ENCODE results near the gene TM4SF5. TPM values are rescaled to one million over a fixed set of nuclear protein-coding genes. Genes with fewer than 3 reads are reported as not detected.
A peak's percentile ranks its signal among the peaks of the same experiment; 100 is the strongest.

TM4SF5 gene
- polyA plus RNA-seq, 3 donors = not detected

DNA sequence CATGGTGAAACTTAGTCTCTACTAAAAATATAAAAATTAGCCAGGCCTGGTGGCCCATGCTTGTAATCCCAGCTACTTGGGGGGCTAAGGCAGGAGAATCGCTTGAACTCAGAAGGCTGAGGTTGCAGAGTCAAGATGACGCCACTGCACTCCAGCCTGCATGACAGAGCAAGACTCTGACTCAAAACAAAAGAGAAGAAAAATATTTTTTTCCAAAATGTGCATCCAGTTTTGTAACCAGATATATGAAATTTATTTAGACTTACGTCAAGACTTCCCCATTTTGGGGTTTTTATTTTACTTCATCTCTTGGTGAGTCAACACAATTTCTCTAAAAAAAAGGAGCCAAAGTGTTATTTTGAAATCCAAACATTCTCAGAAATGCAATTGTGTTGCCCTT is 5.5 kb upstream of the TM4SF5 start:
- no peaks in the 10 kb centered on the region for H4K20me1 ChIP-seq (ENCODE audit: insufficient read depth, low read length)
- Mint-ChIP-seq H3K36me3 (peaks cover 0 to 4% of the 10 kb centered on the region in 2 donors), H3K27me3 (ENCODE audit: low read depth in 3 of 3) (peaks cover 0 to 8% (median 2%) of the 10 kb centered on the region in 3 donors), H3K4me3 (peak overlapping the region in 1 of 2 donors; percentile 51), H3K27ac (peak overlapping the region; percentile 98 to 99 (median 99)), H3K4me1 (peaks cover 58% of the 10 kb centered on the region), H3K9me3 (peaks cover 0 to 4% (median 0%) of the 10 kb centered on the region in 7 donors)
- TF ChIP-seq, protein P1, sequence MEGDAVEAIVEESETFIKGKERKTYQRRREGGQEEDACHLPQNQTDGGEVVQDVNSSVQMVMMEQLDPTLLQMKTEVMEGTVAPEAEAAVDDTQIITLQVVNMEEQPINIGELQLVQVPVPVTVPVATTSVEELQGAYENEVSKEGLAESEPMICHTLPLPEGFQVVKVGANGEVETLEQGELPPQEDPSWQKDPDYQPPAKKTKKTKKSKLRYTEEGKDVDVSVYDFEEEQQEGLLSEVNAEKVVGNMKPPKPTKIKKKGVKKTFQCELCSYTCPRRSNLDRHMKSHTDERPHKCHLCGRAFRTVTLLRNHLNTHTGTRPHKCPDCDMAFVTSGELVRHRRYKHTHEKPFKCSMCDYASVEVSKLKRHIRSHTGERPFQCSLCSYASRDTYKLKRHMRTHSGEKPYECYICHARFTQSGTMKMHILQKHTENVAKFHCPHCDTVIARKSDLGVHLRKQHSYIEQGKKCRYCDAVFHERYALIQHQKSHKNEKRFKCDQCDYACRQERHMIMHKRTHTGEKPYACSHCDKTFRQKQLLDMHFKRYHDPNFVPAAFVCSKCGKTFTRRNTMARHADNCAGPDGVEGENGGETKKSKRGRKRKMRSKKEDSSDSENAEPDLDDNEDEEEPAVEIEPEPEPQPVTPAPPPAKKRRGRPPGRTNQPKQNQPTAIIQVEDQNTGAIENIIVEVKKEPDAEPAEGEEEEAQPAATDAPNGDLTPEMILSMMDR (IDR thresholded peaks at IDR 0.05) = no peak
- no peaks in the 10 kb centered on the region for H3K79me2 ChIP-seq (ENCODE audit: insufficient read depth, low read length)
- H3K4me1 ChIP-seq (ENCODE audit: control insufficient read depth in 1 of 2, insufficient read depth in 2 of 2, low read length in 2 of 2) = peaks cover 73 to 81% of the 10 kb centered on the region in 2 donors
- no peak overlapping the region for H3K4me3 ChIP-seq (replicated peaks in 1 of 3; ENCODE audit: low read depth in 2 of 3, low read length in 3 of 3)
- H3K27ac ChIP-seq (ENCODE audit: low read depth in 1 of 2, low read length in 2 of 2) = peak overlapping the region; percentile 98
- no peak overlapping the region for H2AFZ ChIP-seq (ENCODE audit: insufficient read depth, low read depth, low read length, poor library complexity, severe bottlenecking)
- intact Hi-C loops (cut with micrococcal nuclease) = loop anchor here (1.0 to 5.0 kb wide), 3 partner anchors 30 to 181 kb away; partner anchors contain the start of genes MED11 (in 1 of the 2) and PFN1 (in 1 of the 2)
- DNase-seq = peak; percentile 88 to 96 (median 94)
- peak overlapping the region; percentile 66 for H3K9ac ChIP-seq (ENCODE audit: insufficient read depth, low read length, poor library complexity, severe bottlenecking)
- H3K9me3 ChIP-seq (replicated peaks in 1 of 2; ENCODE audit: control insufficient read depth in 1 of 2, insufficient read depth in 1 of 2, low read length in 2 of 2) = no peaks in the 10 kb centered on the region
- H3K36me3 ChIP-seq (replicated peaks in 1 of 2; ENCODE audit: control insufficient read depth in 1 of 2, insufficient read depth in 2 of 2, low read length in 2 of 2) = no peaks in the 10 kb centered on the region
- H3K4me2 ChIP-seq (replicated peaks; ENCODE audit: extremely low read depth, low read length, poor library complexity, severe bottlenecking) = peak overlapping the region; percentile 44
- no CpG with 5 or more reads among the region's 3 CpGs for WGBS (ENCODE audit: insufficient coverage)
- no peaks in the 10 kb centered on the region for H3K27me3 ChIP-seq (ENCODE audit: control insufficient read depth in 2 of 2, insufficient read depth in 2 of 2, low read length in 2 of 2)

DNA sequence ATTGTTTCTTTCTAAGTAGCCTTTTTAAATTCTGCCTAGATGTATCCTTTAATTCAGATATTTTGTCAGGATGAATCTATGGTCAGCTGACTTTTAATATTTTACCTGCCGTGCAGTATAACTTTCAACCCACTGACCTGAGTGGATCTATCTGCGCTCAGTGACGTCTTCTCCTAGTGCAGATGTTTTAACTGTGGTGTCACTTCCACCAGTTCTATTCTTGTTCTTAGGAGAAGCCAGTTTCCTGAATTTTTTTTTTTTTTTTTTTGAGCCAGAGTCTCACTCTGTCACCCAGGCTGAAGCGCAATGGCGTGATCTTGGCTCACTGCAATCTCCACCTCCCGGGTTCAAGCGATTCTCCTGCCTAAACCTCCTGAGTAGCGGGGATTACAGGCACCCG is 5.0 kb upstream of the TM4SF5 start:
- Mint-ChIP-seq H3K27ac (peak overlapping the region; percentile 98 to 99 (median 99)), H3K4me1 (peaks cover 62% of the 10 kb centered on the region), H3K9me3 (peaks cover 0 to 4% (median 0%) of the 10 kb centered on the region in 7 donors), H3K36me3 (peaks cover 0 to 5% of the 10 kb centered on the region in 2 donors), H3K4me3 (peak overlapping the region in 1 of 2 donors; percentile 51), H3K27me3 (ENCODE audit: low read depth in 3 of 3) (peaks cover 2 to 8% (median 2%) of the 10 kb centered on the region in 3 donors)
- no peak overlapping the region for H2AFZ ChIP-seq (ENCODE audit: insufficient read depth, low read depth, low read length, poor library complexity, severe bottlenecking)
- no CpG with 5 or more reads among the region's 9 CpGs for WGBS (ENCODE audit: insufficient coverage)
- peak overlapping the region; percentile 66 for H3K9ac ChIP-seq (ENCODE audit: insufficient read depth, low read length, poor library complexity, severe bottlenecking)
- no peaks in the 10 kb centered on the region for H3K9me3 ChIP-seq (replicated peaks in 1 of 2; ENCODE audit: control insufficient read depth in 1 of 2, insufficient read depth in 1 of 2, low read length in 2 of 2)
- H3K4me2 ChIP-seq (replicated peaks; ENCODE audit: extremely low read depth, low read length, poor library complexity, severe bottlenecking) = peak overlapping the region; percentile 44
- peak; percentile 70 to 80 (median 76) for DNase-seq
- no peaks in the 10 kb centered on the region for H3K36me3 ChIP-seq (replicated peaks in 1 of 2; ENCODE audit: control insufficient read depth in 1 of 2, insufficient read depth in 2 of 2, low read length in 2 of 2)
- intact Hi-C loops (cut with micrococcal nuclease) = loop anchor here (1.0 to 5.0 kb wide), 3 partner anchors 30 to 181 kb away; partner anchors contain the start of genes MED11 (in 1 of the 2) and PFN1 (in 1 of the 2)
- peak overlapping the region; percentile 98 for H3K27ac ChIP-seq (ENCODE audit: low read depth in 1 of 2, low read length in 2 of 2)
- H3K4me3 ChIP-seq (replicated peaks in 1 of 3; ENCODE audit: low read depth in 2 of 3, low read length in 3 of 3) = peak overlapping the region in 1 of 3 experiments; percentile 29
- H3K4me1 ChIP-seq (ENCODE audit: control insufficient read depth in 1 of 2, insufficient read depth in 2 of 2, low read length in 2 of 2) = peaks cover 78 to 86% of the 10 kb centered on the region in 2 donors
- TF ChIP-seq, protein P1 (IDR thresholded peaks at IDR 0.05) = no peak
- no peaks in the 10 kb centered on the region for H3K27me3 ChIP-seq (ENCODE audit: control insufficient read depth in 2 of 2, insufficient read depth in 2 of 2, low read length in 2 of 2)
- no peaks in the 10 kb centered on the region for H3K79me2 ChIP-seq (ENCODE audit: insufficient read depth, low read length)
- no peaks in the 10 kb centered on the region for H4K20me1 ChIP-seq (ENCODE audit: insufficient read depth, low read length)
